IMR-90 (cell line): ENCODE measurements around the gene LCN12.

Experiments used
- CEBPB ChIP-seq: IDR thresholded peaks from 2 replicates; pipeline ENCODE4 v1.6.1; 2012; ENCODE audit warnings: low read depth, low read length, improper control_type of control experiment
- CTCF ChIP-seq: conservative IDR thresholded peaks from 2 replicates; pipeline ENCODE4 v1.5.1; 2012; ENCODE audit warnings: mild to moderate bottlenecking, low read depth, low read length, improper control_type of control experiment
- ELK1 ChIP-seq: fragments of 150-350 bp; IDR thresholded peaks from 2 replicates; pipeline ENCODE4 v1.6.1; 2016; ENCODE audit warnings: low read depth, mild to moderate bottlenecking, low read length, moderate library complexity, borderline replicate concordance
- MXI1 ChIP-seq: IDR thresholded peaks from 2 replicates; pipeline ENCODE4 v1.6.1; 2012; ENCODE audit warnings: low read depth, mild to moderate bottlenecking, low read length, moderate library complexity, borderline replicate concordance
- POLR2A ChIP-seq: IDR thresholded peaks from 2 replicates; pipeline ENCODE4 v1.6.1; 2012; ENCODE audit warnings: mild to moderate bottlenecking, low read depth, low read length
- RFX5 ChIP-seq: IDR thresholded peaks from 2 replicates; pipeline ENCODE4 v1.8.0; 2012; ENCODE audit warnings: low read depth, mild to moderate bottlenecking, low read length, moderate library complexity
- SMC3 ChIP-seq: fragments of 150-350 bp; IDR thresholded peaks from 2 replicates; pipeline ENCODE4 v1.6.1; 2016; ENCODE audit warnings: low read depth, mild to moderate bottlenecking, antibody characterized with exemption, low read length, moderate library complexity

GRCh38 chr9:136997830-136998234 is 45.8 kb downstream of the LCN12 start:
- TF ChIP-seq CTCF (no peak), POLR2A (no peak), ELK1 (no peak), CEBPB (no peak), RFX5 (no peak), MXI1 (no peak), SMC3 (no peak)
